Measurements from ENCODE around the gene CELSR1.

The CELSR1 gene

DNA sequence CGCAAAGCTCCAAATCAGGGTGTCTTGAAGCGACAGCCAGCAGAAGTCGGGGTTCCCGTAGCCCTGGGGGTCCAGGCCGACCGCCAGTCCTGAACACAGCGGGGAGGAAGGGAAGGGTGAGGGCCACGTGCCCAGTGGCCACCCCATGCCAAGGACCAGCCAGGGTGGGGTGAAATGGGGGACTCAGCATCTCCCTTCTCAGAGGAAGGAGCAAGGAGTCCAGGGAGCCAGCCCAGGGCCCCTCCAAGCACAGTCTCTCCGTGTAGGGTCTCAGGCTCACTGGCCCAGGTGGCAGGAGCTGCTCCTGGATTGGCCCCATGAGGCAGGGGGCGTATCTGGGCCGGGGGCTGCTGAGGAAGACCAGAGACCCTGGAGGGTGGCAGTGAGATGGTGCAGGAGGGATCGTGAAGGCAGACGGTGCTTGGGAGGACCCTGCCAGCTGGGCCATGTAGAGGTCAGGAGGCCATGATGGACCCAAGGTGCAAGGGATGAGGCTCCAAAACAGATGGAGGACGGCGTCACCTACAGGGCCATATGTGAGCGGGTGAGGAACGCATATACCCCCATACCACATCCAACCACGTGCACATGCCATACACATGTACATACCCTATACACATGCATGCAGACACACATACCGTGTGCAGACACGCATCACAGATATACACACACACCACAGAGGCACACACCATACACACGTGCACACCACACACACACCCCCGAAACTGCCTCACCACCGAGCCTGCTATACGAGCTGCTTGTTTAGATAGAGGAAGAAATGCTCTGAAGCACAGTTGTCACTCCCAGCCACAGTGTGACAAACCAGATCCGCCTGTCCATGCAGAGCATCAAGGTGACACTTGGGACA is 167.5 kb downstream of the CELSR1 start:
- Histone ChIP-seq H3K4me3 (ENCODE audit: severe bottlenecking) (no peak overlapping the region), H3K27me3 (ENCODE audit: insufficient read depth, poor library complexity, severe bottlenecking) (no peaks in the 10 kb centered on the region), H3K36me3 (ENCODE audit: low read depth) (peaks cover 24% of the 10 kb centered on the region), H3K4me1 (ENCODE audit: insufficient read depth, poor library complexity, severe bottlenecking) (no peaks in the 10 kb centered on the region), H3K9me3 (ENCODE audit: severe bottlenecking) (no peaks in the 10 kb centered on the region), H3K27ac (ENCODE audit: poor library complexity, severe bottlenecking) (no peak overlapping the region)
- DNase-seq (ENCODE audit: low spot score) = no peak
- no peak for ATAC-seq (ENCODE audit: low read depth)
- TF ChIP-seq, protein P1, sequence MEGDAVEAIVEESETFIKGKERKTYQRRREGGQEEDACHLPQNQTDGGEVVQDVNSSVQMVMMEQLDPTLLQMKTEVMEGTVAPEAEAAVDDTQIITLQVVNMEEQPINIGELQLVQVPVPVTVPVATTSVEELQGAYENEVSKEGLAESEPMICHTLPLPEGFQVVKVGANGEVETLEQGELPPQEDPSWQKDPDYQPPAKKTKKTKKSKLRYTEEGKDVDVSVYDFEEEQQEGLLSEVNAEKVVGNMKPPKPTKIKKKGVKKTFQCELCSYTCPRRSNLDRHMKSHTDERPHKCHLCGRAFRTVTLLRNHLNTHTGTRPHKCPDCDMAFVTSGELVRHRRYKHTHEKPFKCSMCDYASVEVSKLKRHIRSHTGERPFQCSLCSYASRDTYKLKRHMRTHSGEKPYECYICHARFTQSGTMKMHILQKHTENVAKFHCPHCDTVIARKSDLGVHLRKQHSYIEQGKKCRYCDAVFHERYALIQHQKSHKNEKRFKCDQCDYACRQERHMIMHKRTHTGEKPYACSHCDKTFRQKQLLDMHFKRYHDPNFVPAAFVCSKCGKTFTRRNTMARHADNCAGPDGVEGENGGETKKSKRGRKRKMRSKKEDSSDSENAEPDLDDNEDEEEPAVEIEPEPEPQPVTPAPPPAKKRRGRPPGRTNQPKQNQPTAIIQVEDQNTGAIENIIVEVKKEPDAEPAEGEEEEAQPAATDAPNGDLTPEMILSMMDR (IDR thresholded peaks at IDR 0.05; ENCODE audit: poor library complexity, severe bottlenecking) = no peak

DNA sequence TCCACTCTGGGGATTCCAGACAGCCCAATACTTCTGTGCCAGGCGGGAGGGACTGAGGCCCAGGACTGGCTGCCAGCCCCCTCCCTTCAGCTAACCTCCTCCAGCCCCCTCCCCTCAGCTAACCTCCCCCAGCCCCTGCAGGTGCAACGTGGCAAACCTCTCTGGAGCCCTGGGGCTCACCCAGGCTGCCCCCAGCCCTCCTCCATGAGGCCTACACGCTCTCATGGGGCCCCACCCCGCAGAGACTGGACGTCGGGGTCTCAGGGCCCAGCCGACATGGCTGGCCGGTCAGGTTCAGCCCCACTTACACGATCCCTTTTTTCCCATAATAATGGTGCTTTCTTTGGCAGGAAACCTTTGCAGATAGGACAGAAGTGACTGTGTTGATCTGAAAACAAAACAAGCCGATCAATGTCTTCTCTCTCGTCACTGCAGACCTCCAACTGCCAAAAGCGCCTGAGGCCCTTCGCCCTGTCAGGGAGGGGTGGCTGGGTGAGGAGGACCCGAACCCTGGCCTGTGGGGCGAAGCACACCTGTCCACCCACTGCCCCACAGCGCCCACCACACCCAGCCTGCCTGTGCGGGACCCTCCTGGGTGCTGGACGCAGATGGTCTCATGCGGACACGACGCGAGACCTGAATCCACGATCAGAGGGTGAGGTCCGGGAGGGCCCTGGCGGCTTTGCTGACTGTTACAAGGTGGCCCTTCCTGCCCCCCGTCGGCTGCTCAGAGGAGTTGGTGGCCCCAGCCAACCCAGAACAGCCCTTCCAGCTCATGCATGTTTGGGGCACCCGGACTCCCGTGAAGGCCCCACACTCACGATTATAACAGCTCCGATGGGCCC is 168.3 kb downstream of the CELSR1 start:
- Histone ChIP-seq H3K4me1 (ENCODE audit: insufficient read depth, poor library complexity, severe bottlenecking) (no peaks in the 10 kb centered on the region), H3K27ac (ENCODE audit: poor library complexity, severe bottlenecking) (no peak overlapping the region), H3K36me3 (ENCODE audit: low read depth) (peaks cover 32% of the 10 kb centered on the region), H3K9me3 (ENCODE audit: severe bottlenecking) (no peaks in the 10 kb centered on the region), H3K27me3 (ENCODE audit: insufficient read depth, poor library complexity, severe bottlenecking) (no peaks in the 10 kb centered on the region), H3K4me3 (ENCODE audit: severe bottlenecking) (no peak overlapping the region)
- ATAC-seq (ENCODE audit: low read depth) (no peak), DNase-seq (ENCODE audit: low spot score) (no peak)
- TF ChIP-seq, protein P1 (IDR thresholded peaks at IDR 0.05; ENCODE audit: poor library complexity, severe bottlenecking) = no peak

DNA sequence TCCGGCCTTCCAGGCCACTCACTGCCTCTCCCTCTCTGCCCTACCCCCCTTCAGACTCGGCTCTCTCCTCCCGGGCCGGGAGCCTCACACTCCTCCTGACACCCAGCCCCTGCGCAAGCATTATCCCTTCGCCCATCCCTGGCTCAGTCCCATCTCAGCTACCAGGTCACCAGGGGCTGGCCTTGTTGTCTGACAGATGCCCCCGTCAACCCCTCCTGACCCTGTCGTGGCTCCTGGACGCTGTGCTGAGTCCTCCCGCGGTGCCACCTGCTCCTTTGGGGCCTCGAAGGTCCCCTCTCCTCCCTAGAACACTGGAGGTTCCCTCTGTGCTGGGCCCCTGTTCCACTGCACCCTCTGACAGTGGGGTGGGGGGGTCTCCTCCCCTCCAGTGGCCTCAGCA is 169.0 kb downstream of the CELSR1 start:
- H3K36me3 ChIP-seq (ENCODE audit: low read depth) = peaks cover 36% of the 10 kb centered on the region
- H3K9me3 ChIP-seq (ENCODE audit: severe bottlenecking) = no peaks in the 10 kb centered on the region
- H3K27ac ChIP-seq (ENCODE audit: poor library complexity, severe bottlenecking) = no peak overlapping the region
- TF ChIP-seq, protein P1 (IDR thresholded peaks at IDR 0.05; ENCODE audit: poor library complexity, severe bottlenecking) = no peak
- H3K4me1 ChIP-seq (ENCODE audit: insufficient read depth, poor library complexity, severe bottlenecking) = no peaks in the 10 kb centered on the region
- ATAC-seq (ENCODE audit: low read depth) (no peak), DNase-seq (ENCODE audit: low spot score) (no peak)
- H3K4me3 ChIP-seq (ENCODE audit: severe bottlenecking) = no peak overlapping the region
- H3K27me3 ChIP-seq (ENCODE audit: insufficient read depth, poor library complexity, severe bottlenecking) = no peaks in the 10 kb centered on the region

DNA sequence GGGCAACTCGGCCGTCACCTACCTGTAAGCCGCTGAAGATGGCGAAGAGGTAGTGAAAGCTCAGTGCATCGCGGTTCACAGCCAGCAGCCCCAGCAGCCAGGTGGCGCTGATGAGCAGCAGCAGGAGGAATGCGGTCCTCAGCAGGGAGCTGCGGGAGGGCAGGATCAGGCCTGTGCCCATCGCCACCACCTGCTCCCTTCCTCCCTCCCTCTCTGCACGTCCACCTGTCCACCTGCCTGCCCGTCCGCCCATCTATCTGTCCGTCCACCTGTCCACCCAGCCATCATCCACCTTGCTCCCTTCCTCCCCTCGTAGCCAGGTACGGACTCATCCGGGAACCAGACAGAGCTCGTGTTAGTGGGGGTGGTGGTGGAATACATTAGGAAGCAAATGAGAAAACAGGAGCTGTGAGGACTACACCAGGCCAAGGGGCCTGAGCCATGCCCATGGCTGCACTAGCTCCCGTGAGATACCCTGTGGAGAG is 169.7 kb downstream of the CELSR1 start:
- TF ChIP-seq, protein P1 (IDR thresholded peaks at IDR 0.05; ENCODE audit: poor library complexity, severe bottlenecking) = peak; percentile 90
- H3K9me3 ChIP-seq (ENCODE audit: severe bottlenecking) = no peaks in the 10 kb centered on the region
- H3K27ac ChIP-seq (ENCODE audit: poor library complexity, severe bottlenecking) = no peak overlapping the region
- no peak overlapping the region for H3K4me3 ChIP-seq (ENCODE audit: severe bottlenecking)
- no peaks in the 10 kb centered on the region for H3K4me1 ChIP-seq (ENCODE audit: insufficient read depth, poor library complexity, severe bottlenecking)
- peaks cover 40% of the 10 kb centered on the region for H3K36me3 ChIP-seq (ENCODE audit: low read depth)
- DNase-seq (ENCODE audit: low spot score) = peak; percentile 68
- ATAC-seq (ENCODE audit: low read depth) = peak; percentile 79
- H3K27me3 ChIP-seq (ENCODE audit: insufficient read depth, poor library complexity, severe bottlenecking) = no peaks in the 10 kb centered on the region

All from RWPE2 (cell line).